ENCODE data around the gene ARID3A.
A peak's percentile ranks its signal among the peaks of the same experiment; 100 is the strongest.

ARID3A gene

DNA sequence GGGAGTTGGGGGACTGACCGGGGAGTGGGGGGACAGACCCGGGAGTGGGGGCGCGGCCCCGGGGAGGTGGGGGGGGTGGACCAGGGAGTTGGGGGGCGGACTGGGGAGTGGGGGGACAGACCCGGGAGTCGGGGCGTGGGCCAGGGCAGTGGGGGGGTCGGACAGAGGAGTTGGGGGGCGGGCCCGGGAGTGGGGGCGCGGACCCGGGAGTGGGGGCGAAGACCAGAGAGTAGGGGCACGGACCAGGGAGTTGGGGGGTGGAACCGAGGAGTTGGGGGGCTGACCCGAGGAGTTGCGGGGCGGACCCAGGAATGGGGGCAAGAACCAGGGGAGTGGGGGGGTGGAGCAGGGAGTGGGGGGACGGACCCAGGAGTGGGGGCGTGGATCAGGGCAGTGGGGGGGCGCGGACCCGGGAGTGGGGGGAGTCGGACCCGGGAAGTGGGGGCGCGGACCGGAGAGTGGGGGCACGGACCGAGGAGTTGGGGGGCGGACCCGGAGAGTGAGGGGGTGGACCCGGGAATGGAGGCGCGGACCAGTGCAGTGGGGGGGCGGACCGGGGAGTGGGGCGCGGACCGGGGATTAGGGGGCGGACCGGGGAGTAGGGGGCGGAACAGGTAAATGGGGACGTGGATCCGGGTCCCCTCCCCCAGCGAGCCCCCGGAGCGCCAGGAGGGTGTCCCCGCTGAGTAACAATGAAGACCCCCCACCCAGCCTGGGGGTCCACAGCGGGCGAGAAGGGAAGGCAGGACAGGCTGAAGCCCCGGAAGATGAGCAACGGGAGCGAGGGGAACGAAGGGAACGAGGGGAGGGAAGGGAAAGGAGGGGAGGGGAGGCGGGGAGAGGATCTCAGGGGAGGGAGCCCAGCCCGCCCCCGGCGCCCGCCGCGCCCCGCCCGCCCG, 13.4 kb upstream of the ARID3A start:
- DNase-seq: peak; percentile 56

DNA sequence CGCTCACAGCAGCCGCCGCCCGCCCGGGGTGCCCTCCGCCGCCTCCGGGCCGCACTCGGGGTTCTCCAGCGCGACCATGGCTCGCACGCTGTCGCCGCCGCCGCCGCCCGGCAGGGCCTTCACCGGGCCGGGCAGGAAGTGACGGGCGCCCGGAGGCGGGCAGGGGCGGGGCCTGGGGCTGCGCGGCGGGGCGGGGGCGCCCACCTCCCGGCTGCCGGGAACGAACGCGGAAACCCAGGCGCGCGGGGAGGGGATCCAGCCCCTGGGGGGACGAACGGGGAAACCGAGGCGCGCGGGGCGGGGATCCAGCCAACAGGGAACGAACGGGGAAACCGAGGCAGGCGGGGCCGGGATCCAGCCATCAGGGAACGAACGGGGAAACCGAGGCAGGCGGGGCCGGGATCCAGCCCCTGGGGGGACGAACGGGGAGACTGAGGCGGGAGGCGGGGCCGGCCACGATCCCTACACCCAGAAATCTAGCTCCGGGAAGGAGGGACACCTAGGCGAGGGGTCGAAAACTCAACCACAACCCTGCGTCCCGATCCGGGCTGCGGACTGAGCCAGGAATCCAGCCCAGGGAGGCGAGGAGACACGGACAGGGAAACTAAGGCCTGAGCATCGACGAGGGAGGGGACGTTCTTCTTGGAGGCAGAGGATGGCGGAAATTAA, 12.6 kb upstream of the ARID3A start, which contains the start of gene R3HDM4:
Gene R3HDM4 (minus strand): TSS at position 140 of the 669 bp plus-strand sequence. CDS start 62 bp downstream, at position 78.
- peak; percentile 57 for DNase-seq

DNA sequence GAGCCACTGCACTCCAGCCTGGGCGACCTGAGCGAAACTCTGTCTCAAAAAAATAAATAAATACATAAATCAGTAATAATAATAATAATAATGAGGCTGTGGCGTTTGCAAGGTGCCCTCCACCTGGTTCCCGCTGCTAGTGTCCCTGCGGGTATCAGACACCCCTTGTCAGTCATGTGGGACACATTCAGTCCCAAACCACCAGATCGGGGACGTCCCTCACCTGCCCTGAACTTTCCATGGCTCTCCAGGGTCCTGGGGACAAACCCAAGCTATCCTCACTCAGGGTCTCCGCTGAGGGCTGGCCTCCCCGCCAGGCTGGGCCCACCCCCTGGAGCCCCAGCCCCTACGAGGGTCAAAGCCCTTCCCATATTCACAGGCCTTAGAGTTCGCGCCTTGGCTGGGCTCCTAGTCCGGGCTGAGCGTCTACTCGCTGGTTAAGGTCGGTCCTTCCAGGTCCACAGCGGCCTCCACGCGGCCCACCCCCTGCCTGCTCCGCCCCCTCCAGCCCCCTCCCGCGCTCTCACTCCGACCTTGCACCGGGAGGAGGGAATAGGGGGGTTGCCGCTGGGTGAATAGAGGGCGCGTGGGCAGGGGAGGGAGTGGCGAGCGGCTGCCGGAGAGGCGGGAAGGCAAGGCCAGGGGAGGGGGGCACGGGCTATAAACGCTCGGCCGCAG, 9.1 kb upstream of the ARID3A start:
- peak; percentile 18 for DNase-seq

DNA sequence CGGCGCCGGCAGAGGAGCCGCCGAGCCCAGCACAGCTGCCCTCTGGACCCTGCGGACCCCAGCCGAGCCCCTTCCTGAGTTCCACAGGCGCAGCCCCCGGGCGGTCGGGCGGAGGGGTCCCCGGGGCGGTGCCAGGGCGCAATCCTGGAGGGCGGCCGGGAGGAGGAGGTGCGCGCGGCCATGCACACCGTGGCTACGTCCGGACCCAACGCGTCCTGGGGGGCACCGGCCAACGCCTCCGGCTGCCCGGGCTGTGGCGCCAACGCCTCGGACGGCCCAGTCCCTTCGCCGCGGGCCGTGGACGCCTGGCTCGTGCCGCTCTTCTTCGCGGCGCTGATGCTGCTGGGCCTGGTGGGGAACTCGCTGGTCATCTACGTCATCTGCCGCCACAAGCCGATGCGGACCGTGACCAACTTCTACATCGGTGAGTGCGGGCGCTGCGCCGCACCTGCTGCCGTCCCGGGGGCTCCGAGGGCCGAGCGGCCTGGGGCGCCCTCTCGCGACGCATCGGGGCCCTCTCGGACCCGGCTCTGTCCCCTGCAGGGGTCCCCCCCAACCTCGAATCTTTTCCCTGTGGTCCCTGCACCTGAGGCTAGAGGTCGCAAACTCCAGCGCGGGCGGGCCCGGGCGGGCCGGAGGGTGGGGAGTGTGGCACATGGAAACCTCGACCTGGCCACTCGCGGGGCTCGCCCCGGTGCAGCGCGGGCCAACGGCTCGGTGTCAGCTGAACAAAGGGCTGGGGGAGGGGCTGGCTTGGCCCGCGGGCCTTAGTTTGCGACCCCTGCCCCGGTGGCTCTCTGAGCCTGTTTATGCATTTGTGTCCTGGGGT, 8.3 kb upstream of the ARID3A start, which contains the start of gene KISS1R:
Gene KISS1R (plus strand): TSS at position 11 of the 829 bp plus-strand sequence. CDS start 170 bp downstream, at position 181.
- DNase-seq: peak; percentile 60

DNA sequence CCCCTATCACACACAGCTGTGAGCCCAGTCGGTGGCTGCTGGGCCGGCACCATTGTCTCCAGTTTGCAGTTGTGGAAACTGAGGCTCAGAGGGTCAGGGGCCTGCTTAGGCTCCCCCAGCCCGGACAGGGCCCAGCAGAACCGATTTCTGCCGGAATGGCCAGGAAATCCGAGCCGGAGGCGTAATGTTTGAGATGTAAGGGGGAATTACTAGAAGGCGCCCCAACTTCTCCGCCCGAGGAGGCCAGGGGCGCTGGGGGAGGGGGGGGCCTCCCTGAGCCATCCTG, 7.7 kb upstream of the ARID3A start:
- no peak for DNase-seq

DNA sequence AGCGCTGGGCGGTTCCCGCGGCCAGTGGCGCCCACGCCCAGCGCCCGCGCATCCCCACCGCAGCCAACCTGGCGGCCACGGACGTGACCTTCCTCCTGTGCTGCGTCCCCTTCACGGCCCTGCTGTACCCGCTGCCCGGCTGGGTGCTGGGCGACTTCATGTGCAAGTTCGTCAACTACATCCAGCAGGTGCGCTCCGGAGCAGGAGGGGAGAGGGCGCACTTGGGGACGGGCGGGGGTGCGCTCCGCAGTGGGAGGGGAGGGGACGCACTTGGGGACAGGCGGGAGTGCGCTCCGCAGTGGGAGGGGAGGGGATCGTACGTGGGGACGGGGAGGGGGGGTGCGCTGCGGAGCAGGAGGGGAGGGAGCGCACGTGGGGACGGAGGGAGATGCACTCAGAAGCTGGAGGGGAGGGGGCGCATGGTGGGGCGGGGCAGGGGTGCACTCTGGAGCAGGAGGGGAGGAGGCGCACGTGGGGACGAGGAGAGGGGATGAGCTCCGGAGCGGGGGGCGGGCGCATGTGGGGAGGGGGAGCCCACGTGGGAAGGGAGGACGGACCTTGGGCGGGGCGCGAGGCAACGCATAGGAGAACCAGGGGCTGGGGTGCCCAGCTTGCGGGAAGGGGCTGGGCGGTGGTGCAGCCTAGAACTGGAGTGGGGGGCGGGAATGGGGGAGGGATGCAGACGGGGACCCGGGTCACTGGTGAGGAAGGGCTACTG, 7.2 kb upstream of the ARID3A start:
- DNase-seq: no peak

DNA sequence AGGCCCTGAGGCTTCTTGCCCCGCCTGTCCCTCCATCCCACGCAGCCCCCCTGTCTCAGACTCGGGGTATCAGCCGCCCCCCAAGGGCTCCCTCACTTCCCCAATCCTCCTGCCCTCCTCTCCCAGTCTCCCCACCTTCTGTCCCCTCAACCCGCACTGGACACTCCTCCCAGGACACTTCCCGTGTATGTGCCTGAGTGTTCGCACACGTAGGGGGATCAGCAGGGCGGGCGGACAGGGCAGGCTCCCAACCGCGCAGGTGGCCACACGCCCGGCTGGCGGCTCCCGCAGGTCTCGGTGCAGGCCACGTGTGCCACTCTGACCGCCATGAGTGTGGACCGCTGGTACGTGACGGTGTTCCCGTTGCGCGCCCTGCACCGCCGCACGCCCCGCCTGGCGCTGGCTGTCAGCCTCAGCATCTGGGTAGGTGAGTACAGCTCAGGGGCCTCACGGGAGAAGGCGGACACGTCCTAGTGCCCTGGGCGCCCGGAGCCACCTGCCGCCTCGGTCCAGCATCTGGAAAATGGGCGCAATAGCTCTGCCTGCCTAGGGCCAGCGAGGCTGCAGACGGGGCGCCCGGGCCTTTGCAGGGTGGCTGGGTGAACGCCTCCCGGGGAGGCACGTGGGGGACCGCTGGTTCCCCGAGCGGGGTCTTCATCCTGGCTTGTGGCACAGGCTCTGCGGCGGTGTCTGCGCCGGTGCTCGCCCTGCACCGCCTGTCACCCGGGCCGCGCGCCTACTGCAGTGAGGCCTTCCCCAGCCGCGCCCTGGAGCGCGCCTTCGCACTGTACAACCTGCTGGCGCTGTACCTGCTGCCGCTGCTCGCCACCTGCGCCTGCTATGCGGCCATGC, 6.4 kb upstream of the ARID3A start:
- DNase-seq: no peak

DNA sequence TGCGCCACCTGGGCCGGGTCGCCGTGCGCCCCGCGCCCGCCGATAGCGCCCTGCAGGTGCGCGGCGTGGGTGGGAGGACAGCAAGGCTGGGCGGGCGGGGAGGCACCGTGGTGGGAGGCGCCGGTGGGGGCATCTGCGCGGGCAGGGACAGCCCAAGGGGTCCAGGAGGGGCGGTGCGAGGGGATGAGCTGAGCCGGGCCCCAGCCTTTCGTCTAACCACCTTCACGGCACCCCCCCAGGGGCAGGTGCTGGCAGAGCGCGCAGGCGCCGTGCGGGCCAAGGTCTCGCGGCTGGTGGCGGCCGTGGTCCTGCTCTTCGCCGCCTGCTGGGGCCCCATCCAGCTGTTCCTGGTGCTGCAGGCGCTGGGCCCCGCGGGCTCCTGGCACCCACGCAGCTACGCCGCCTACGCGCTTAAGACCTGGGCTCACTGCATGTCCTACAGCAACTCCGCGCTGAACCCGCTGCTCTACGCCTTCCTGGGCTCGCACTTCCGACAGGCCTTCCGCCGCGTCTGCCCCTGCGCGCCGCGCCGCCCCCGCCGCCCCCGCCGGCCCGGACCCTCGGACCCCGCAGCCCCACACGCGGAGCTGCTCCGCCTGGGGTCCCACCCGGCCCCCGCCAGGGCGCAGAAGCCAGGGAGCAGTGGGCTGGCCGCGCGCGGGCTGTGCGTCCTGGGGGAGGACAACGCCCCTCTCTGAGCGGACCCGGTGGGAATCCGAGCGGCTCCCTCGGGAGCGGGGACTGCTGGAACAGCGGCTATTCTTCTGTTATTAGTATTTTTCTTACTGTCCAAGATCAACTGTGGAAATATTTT, 5.6 kb upstream of the ARID3A start:
- DNase-seq: peak; percentile 25

DNA sequence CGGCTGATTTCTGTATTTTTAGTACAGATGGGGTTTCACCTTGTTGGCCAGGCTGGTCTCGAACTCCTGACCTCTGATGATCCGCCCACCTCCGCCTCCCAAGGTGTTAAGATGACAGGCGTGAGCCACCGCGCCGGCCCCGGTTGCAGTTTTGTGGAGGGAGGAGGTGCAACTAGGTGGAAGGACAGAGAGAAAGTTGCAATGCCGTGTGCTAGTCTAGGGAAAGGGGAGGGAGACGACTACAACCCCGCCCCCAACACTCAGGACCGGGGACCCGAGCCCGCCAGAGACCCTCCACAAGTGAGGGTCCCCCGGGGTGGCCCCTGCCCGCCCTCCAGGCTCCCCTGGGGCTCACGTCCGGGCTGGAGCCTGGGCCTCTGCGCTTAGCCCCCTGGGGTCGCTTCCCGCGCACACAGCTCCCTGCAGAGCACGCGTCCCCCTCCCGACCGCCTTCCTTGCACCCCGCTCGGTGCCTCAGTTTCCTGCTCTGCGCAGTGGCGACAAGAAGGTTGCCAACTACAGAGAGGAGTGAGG, 1.2 kb upstream of the ARID3A start:
- DNase-seq: no peak

DNA sequence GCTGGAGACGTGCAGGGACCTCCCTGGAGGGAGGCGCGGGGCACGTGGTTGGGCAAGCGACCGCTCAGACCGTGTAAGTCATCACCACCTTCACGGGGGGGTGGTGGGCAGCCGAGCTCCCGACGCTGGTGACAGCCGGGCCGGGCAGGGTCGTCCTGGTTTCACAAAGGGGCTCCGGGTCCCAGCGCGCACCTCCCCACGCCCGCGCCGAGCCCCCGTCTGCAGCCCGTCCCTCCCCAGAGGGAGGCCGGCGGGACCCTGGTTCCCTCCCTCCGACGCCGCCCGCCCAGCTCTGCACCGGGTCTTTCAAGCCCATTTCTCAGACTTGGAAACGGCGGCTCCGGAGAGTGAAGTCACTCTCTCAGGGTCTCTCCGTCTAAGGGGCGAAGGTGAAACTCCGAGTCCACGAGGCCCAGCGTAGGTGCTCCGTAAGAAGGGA, 729 bp upstream of the ARID3A start:
- peak; percentile 89 for DNase-seq

DNA sequence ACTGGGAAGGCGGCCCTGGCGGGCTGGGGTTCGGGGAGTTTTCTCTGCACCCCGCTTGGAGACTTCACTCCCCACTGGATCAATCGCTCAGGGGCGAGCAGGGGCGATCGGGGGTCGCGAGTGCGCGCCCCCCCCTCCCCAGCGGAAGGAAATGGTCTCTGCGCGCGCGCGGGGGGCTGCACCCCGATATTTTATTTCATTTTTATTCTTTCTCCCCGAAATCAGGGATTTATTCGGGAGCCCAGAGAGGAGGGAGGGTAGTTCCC, 421 bp downstream of the ARID3A start:
- DNase-seq: no peak

DNA sequence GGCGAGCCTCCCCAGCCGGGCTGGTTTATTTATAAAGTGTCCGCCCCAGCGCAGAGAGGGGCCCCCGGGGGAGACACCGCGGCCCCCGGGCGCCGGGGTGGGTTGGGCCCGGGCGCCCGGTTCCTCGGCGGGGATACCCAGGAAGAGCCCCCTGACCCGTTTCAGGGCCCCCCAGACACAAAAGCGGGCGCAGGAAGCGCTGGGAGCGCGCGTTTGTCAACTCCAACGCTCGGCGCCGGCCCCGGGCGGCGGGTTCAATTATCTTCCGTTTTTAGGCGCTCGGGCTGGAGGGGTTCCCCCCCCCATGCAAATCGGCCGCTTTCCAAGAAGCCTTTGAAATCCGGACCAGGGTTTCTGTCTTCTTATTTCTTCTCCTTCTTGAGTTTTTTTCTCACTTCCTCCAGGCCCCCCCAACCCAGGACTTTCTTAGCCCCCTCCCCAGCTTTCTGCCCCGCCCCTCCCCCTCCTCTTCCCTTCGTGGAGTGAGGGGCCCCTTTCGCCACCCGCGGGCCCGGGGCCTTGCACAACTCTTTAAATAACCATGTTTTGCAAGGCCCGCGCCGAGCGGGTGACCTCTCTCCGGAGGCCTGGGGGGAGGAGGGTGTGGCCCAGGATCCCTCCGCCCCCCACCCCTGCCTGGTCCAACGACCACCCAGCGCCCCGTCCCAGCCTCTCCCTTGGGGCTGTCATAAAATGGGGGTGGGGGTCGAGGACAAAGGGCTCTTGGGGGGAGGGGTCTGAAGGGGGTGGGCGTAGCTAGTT, 935 bp downstream of the ARID3A start:
- DNase-seq: peak; percentile 45

DNA sequence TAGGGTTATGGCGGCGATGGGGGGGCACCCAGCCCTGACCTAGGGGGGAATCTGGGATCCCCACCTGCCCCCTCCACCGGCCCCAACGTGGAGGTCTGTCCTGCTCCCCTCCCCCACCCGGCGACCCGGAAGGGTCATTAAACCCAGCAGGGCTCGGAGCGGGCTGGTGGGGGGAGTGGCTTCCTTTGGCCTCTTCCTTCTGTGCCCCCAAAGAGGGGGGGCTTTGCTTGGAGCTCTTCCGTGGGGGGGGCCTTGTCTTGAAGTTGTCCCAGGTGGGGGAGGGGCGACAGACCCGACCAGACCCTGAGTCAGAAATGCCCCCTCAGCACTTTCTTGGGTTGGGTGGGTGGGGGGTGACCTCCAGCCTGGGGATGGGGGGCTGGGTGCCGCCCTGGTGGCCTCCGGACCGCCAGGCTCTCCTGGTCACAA, 1.5 kb downstream of the ARID3A start:
- peak; percentile 31 for DNase-seq

DNA sequence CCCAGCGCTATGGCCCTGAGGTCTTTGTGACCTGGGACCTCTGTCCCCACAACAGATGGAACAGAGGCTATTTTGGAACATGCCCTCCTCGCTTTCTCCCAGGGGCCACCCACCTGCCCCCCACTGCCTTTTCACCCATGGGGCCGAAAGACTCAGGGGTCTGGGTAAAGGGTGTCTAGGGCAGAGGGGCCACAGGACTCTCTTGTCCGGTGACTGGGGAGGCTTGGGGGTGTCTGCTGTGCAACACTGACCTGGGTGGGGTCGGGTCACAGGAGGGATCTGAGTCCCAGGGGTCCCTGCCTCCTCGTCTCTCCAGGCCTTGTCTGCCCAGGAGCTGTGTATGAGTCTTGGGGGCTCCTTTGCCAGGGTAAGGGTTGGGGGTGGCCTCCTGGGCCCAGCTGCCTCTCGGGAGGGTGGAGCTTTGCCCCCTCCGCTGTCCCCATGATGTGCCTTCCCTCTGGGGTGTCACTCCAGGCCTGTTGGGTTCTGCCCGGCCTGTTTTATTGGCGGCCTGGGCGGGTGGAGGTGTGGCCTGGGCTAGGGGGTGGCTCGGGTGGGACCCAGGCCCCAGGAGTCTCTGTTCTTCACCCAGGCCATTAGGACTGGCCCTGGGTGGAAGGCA, 2.1 kb downstream of the ARID3A start:
- DNase-seq: no peak

DNA sequence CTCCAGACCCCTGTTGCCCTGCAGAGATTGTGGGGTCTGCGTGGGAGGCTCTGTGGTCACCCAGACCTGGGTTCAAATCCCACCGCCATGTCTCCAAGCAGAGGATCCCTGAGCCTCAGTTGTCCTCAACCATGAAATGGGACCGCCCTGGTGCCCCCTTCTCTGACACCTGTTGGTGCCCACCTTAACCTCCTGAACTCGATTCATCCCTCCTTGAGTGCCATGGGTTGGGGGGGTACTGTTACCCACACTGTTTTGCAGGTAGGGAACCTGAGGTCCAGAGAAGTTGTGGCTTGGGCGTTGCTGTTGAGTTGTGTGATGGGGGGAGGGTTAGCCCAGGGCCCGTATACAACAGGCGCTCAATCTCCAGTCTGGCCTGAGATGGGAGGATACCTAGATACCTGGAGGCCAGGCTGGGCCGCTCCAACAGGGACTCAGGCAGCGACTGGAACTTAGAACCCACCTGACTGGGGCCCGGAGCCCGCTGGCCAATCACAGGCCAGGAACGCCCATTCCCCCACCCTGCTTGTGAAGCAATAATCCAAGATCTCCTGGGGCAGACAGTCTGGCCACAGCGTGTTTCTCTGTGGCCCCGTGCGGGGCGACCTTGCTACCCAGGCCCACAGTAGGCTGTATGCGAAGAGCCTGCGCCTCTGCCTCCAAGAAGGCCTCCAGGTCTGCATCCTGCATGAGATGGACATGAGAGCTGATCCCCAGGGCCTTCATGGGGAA, 2.8 kb downstream of the ARID3A start:
- DNase-seq: peak; percentile 48

DNA sequence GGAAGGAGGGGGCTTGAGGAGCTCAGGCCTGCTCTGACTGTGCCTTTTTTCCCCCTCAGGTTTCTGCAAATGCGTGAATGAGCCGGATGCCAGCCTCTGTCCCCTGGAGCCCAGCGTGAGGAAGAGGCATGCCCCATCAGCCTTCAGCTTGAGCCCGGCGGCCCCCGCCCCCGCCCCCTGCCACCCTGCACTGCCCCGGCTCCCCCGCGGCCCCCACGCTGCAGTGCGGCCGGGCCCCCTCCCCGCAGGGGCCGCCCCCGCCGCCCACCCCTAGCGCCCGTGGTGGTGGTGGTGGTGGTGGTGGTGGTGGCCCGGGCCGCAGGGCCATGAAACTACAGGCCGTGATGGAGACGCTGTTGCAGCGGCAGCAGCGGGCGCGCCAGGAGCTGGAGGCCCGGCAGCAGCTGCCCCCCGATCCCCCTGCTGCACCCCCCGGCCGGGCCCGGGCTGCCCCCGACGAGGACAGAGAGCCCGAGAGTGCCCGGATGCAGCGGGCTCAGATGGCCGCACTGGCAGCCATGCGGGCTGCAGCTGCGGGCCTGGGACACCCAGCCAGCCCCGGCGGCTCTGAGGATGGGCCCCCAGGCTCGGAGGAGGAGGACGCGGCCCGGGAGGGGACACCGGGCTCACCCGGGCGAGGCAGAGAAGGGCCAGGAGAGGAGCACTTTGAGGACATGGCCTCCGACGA, 3.5 kb downstream of the ARID3A start:
- DNase-seq: no peak

DNA sequence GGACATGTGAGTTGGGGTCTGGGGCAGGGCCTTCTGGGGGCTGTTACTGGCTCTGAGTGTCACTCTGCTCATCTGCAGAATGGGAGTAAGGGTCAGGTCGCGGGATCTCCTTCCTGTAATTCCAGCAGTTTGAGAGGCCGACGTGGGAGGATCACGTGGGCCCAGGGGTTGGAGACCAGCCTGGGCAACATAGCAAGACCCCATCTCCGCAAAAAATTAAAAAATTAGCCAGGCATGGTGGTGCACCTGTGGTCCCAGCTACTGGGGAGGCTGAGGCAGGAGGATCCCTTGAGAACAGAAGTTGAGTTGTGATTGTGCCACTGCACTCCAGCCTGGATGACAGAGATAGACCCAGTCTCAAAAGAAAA, 4.0 kb downstream of the ARID3A start:
- no peak for DNase-seq
